T-cell (primary cell): ENCODE data around the gene CKM. TPM values are rescaled to one million over a fixed set of nuclear protein-coding genes. Genes with fewer than 3 reads are reported as not detected.
A peak's percentile ranks its signal among the peaks of the same experiment; 100 is the strongest.

ENCODE experiments used
- ATAC-seq, 4 experiments: fragments of 200-7000 bp in 3 of 4; fragments of 150-1000 bp in 1 of 4; cut with Tn5 transposase; replicated peaks in 1 of 4; 1 replicate in 3 of 4; 2 replicates in 1 of 4; pipeline ENCODE4 v1.10.0; 2021; ENCODE audit warnings: moderate library complexity in 3 of 4, mild to moderate bottlenecking in 2 of 4, moderate number of reproducible peaks in 1 of 4
- CTCF ChIA-PET, 2 donors: fragments of 300-600 bp; sonication (Branson Sonifier 250); formaldehyde crosslinking; loops; one replicate each; lab custom pipeline; 2022; ENCODE audit warnings: antibody characterized with exemption in 2 of 2; lab: Charles Lee
- POLR2A ChIA-PET, 2 donors: fragments of 300-600 bp; sonication (Branson Sonifier 250); formaldehyde crosslinking; loops; one replicate each; lab custom pipeline; 2022; ENCODE audit warnings: antibody characterized with exemption in 2 of 2; lab: Charles Lee
- DNase-seq, 35 experiments: peaks; one replicate each; pipeline versions ENCODE4 v3.0.0 to v3.0.0-alpha.2; 2013 to 2023
- H3K27ac ChIP-seq: one replicate; pipeline ENCODE4 v1.5.1; 2013; ENCODE audit warnings: low read length
- H3K27me3 ChIP-seq, 2 experiments: replicated peaks in 1 of 2; 1 replicate in 1 of 2; 2 replicates in 1 of 2; pipeline versions ENCODE4 v1.6.1 to v1.7.0; 2013; ENCODE audit warnings: low read length in 1 of 2, mixed read lengths in 1 of 2; ENCODE audit not compliant: control insufficient read depth in 2 of 2, insufficient read depth in 2 of 2; ENCODE audit errors: extremely low read depth in 1 of 2
- H3K36me3 ChIP-seq, 2 donors: 1 replicate in 1 of 2; 2 replicates in 1 of 2; pipeline versions ENCODE4 v1.6.1 to v1.7.0; 2013; ENCODE audit warnings: low read length in 1 of 2; ENCODE audit not compliant: control insufficient read depth in 2 of 2, insufficient read depth in 1 of 2; ENCODE audit errors: extremely low read depth in 1 of 2
- H3K4me1 ChIP-seq, 2 experiments: 1 replicate in 1 of 2; 2 replicates in 1 of 2; pipeline versions ENCODE4 v1.6.1 to v1.7.0; 2013; ENCODE audit warnings: low read length in 2 of 2, mixed read lengths in 1 of 2; ENCODE audit not compliant: insufficient read depth in 2 of 2, control insufficient read depth in 1 of 2; ENCODE audit errors: extremely low read depth in 1 of 2
- H3K4me3 ChIP-seq, 2 donors: 1 replicate in 1 of 2; 2 replicates in 1 of 2; pipeline versions ENCODE4 v1.5.1 to v1.7.0; 2013; ENCODE audit warnings: mild to moderate bottlenecking in 2 of 2, low read length in 1 of 2, moderate library complexity in 1 of 2; ENCODE audit not compliant: control insufficient read depth in 1 of 2; ENCODE audit errors: extremely low read depth in 1 of 2
- H3K9me3 ChIP-seq: 2 replicates; pipeline ENCODE4 v1.7.0; 2013
- H3K27ac Mint-ChIP-seq, 2 donors: one replicate each; pipeline ENCODE4 v1.8.0; 2020 to 2021; ENCODE audit warnings: mild to moderate bottlenecking in 2 of 2, mixed read lengths in 2 of 2
- H3K27me3 Mint-ChIP-seq, 2 donors: one replicate each; pipeline ENCODE4 v1.8.0; 2021 to 2022; ENCODE audit warnings: mixed read lengths in 2 of 2
- H3K36me3 Mint-ChIP-seq: one replicate; pipeline ENCODE4 v1.8.0; 2021; ENCODE audit warnings: mixed read lengths
- H3K4me1 Mint-ChIP-seq, 3 donors: one replicate each; pipeline ENCODE4 v1.8.0; 2020 to 2022; ENCODE audit warnings: mixed read lengths in 3 of 3, mild to moderate bottlenecking in 1 of 3
- H3K4me3 Mint-ChIP-seq, 3 donors: one replicate each; pipeline ENCODE4 v1.8.0; 2020 to 2022; ENCODE audit warnings: mild to moderate bottlenecking in 3 of 3, mixed read lengths in 3 of 3, moderate library complexity in 3 of 3
- H3K9me3 Mint-ChIP-seq, 3 donors: one replicate each; pipeline ENCODE4 v1.8.0; 2020 to 2022; ENCODE audit warnings: mixed read lengths in 3 of 3
- WGBS: methylation state at CpG from one replicate; pipeline ENCODE4 v1.1.5; 2013; ENCODE audit warnings: missing lambda C conversion rate; ENCODE audit not compliant: insufficient coverage; 5-methylcytosine and 5-hydroxymethylcytosine counted together
- total RNA-seq, 35 experiments: library from RNA in 6 of 35; stranded (reverse) in 6 of 35; fragments of 120-200 nt in 1 of 35; gene quantifications; one replicate each; pipeline versions ENCODE4 v1.2.1 to v1.2.4 and lab custom pipeline; 2013 to 2026

CKM gene
- total RNA-seq, 5 donors from 2014 or later (not counting 1 experiment from before 2014, with no cell fraction given) = not detected

- H3K27me3 Mint-ChIP-seq = peaks cover 5 to 6% of the 10 kb centered on the region in 2 donors
- peaks cover 0 to 24% of the 10 kb centered on the region in 2 experiments for H3K27me3 ChIP-seq
- ATAC-seq (no peak), DNase-seq (no peak)
- POLR2A ChIA-PET = no interaction called here
- no peaks in the 10 kb centered on the region for H3K9me3 Mint-ChIP-seq
- H3K4me1 ChIP-seq = peaks cover 0 to 4% of the 10 kb centered on the region in 2 experiments
- no peaks in the 10 kb centered on the region for H3K4me1 Mint-ChIP-seq
- no peak overlapping the region for H3K27ac ChIP-seq
- CTCF ChIA-PET = interaction anchor here in 1 of 2 donors (0.6 kb wide), 1 partner anchor 1400 kb away, joined by 3 read pairs; no protein-coding TSS in a partner anchor
- peaks cover 18% of the 10 kb centered on the region for H3K36me3 Mint-ChIP-seq
- no peak overlapping the region for H3K27ac Mint-ChIP-seq
- no peak overlapping the region for H3K4me3 ChIP-seq
- 91% methylated on average over 13 of the region's 17 CpGs for WGBS
- H3K36me3 ChIP-seq = peaks cover 9 to 19% of the 10 kb centered on the region in 2 donors
- no peaks in the 10 kb centered on the region for H3K9me3 ChIP-seq
- no peak overlapping the region for H3K4me3 Mint-ChIP-seq
Measured at GRCh38 chr19:45350477-45351058, 27.9 kb upstream of the CKM start.

- no peak for DNase-seq
- Histone ChIP-seq H3K27me3 (peaks cover 0 to 35% of the 10 kb centered on the region in 2 experiments), H3K9me3 (no peaks in the 10 kb centered on the region), H3K4me3 (no peak overlapping the region), H3K36me3 (peaks cover 9 to 16% of the 10 kb centered on the region in 2 donors), H3K4me1 (peaks cover 0 to under 1% of the 10 kb centered on the region in 2 experiments), H3K27ac (no peak overlapping the region)
- H3K27me3 Mint-ChIP-seq = peaks cover 10 to 13% of the 10 kb centered on the region in 2 donors
- no peak overlapping the region for H3K27ac Mint-ChIP-seq
- peaks cover 13% of the 10 kb centered on the region for H3K36me3 Mint-ChIP-seq
- H3K4me1 Mint-ChIP-seq = no peaks in the 10 kb centered on the region
- no peaks in the 10 kb centered on the region for H3K9me3 Mint-ChIP-seq
- no peak overlapping the region for H3K4me3 Mint-ChIP-seq
- CTCF ChIA-PET = no interaction called here
- ATAC-seq = no peak
- POLR2A ChIA-PET = no interaction called here
- WGBS = 92% methylated on average over 13 of the region's 17 CpGs
Measured at GRCh38 chr19:45349430-45349941, 26.8 kb upstream of the CKM start.

- no peaks in the 10 kb centered on the region for H3K9me3 Mint-ChIP-seq
- peaks cover 10 to 17% of the 10 kb centered on the region in 2 donors for H3K27me3 Mint-ChIP-seq
- Histone ChIP-seq H3K4me1 (no peaks in the 10 kb centered on the region), H3K27ac (no peak overlapping the region), H3K4me3 (no peak overlapping the region), H3K9me3 (no peaks in the 10 kb centered on the region), H3K36me3 (peaks cover 9 to 14% of the 10 kb centered on the region in 2 donors), H3K27me3 (peaks cover 0 to 39% of the 10 kb centered on the region in 2 experiments)
- H3K27ac Mint-ChIP-seq = no peak overlapping the region
- CTCF ChIA-PET = no interaction called here
- ATAC-seq (no peak), DNase-seq (no peak)
- WGBS = 100% methylated on average over 1 of the region's 3 CpGs
- POLR2A ChIA-PET = no interaction called here
- peaks cover 11% of the 10 kb centered on the region for H3K36me3 Mint-ChIP-seq
- H3K4me3 Mint-ChIP-seq = no peak overlapping the region
- H3K4me1 Mint-ChIP-seq = no peaks in the 10 kb centered on the region
Measured at GRCh38 chr19:45349126-45349415, 26.4 kb upstream of the CKM start.

- peaks cover 11 to 21% of the 10 kb centered on the region in 2 donors for H3K27me3 Mint-ChIP-seq
- H3K27ac ChIP-seq = no peak overlapping the region
- peaks cover 9 to 11% of the 10 kb centered on the region in 2 donors for H3K36me3 ChIP-seq
- POLR2A ChIA-PET = no interaction called here
- H3K9me3 Mint-ChIP-seq = no peaks in the 10 kb centered on the region
- ATAC-seq (peak in 1 of 4 experiments; percentile 16), DNase-seq (no peak)
- peaks cover 10% of the 10 kb centered on the region for H3K36me3 Mint-ChIP-seq
- H3K4me1 Mint-ChIP-seq = no peaks in the 10 kb centered on the region
- no peaks in the 10 kb centered on the region for H3K4me1 ChIP-seq
- H3K27me3 ChIP-seq = peaks cover 0 to 43% of the 10 kb centered on the region in 2 experiments
- no peak overlapping the region for H3K27ac Mint-ChIP-seq
- CTCF ChIA-PET = no interaction called here
- WGBS = 83% methylated on average over 23 of the region's 23 CpGs
- H3K4me3 ChIP-seq = no peak overlapping the region
- H3K9me3 ChIP-seq = no peaks in the 10 kb centered on the region
- no peak overlapping the region for H3K4me3 Mint-ChIP-seq
Measured at GRCh38 chr19:45348367-45349125, 25.9 kb upstream of the CKM start.

- WGBS = 82% methylated on average over 24 of the region's 25 CpGs
- no peaks in the 10 kb centered on the region for H3K9me3 ChIP-seq
- ChIA-PET POLR2A (no interaction called here), CTCF (no interaction called here)
- no peak overlapping the region for H3K27ac ChIP-seq
- no peak overlapping the region for H3K27ac Mint-ChIP-seq
- no peaks in the 10 kb centered on the region for H3K4me1 Mint-ChIP-seq
- peaks cover 7% of the 10 kb centered on the region for H3K36me3 Mint-ChIP-seq
- peaks cover 9 to 11% of the 10 kb centered on the region in 2 donors for H3K36me3 ChIP-seq
- peaks cover 13 to 23% of the 10 kb centered on the region in 2 donors for H3K27me3 Mint-ChIP-seq
- peaks cover 0 to 49% of the 10 kb centered on the region in 2 experiments for H3K27me3 ChIP-seq
- H3K4me1 ChIP-seq = no peaks in the 10 kb centered on the region
- H3K9me3 Mint-ChIP-seq = no peaks in the 10 kb centered on the region
- H3K4me3 ChIP-seq = no peak overlapping the region
- DNase-seq (no peak), ATAC-seq (no peak)
- no peak overlapping the region for H3K4me3 Mint-ChIP-seq
Measured at GRCh38 chr19:45347570-45348366, 25.1 kb upstream of the CKM start.

- Mint-ChIP-seq H3K27ac (no peak overlapping the region), H3K4me3 (no peak overlapping the region), H3K4me1 (no peaks in the 10 kb centered on the region), H3K9me3 (no peaks in the 10 kb centered on the region), H3K36me3 (peaks cover 7% of the 10 kb centered on the region), H3K27me3 (peaks cover 13 to 23% of the 10 kb centered on the region in 2 donors)
- no peak overlapping the region for H3K27ac ChIP-seq
- ChIA-PET CTCF (no interaction called here), POLR2A (no interaction called here)
- no peaks in the 10 kb centered on the region for H3K9me3 ChIP-seq
- H3K27me3 ChIP-seq = peaks cover 2 to 62% of the 10 kb centered on the region in 2 experiments
- no peaks in the 10 kb centered on the region for H3K4me1 ChIP-seq
- no peak for ATAC-seq
- H3K36me3 ChIP-seq = peaks cover 2 to 7% of the 10 kb centered on the region in 2 donors
- no peak for DNase-seq
- no peak overlapping the region for H3K4me3 ChIP-seq
- 44% methylated on average over 23 of the region's 27 CpGs for WGBS
Measured at GRCh38 chr19:45346449-45346848, 23.8 kb upstream of the CKM start.
